ENCODE results near the gene ZNF215. TPM values are rescaled to one million over a fixed set of nuclear protein-coding genes. Genes with fewer than 3 reads are reported as not detected.

Gene ZNF215
- total and polyA plus RNA-seq, 4 donors, result 0.07 to 0.42 (median 0.20) TPM

DNA sequence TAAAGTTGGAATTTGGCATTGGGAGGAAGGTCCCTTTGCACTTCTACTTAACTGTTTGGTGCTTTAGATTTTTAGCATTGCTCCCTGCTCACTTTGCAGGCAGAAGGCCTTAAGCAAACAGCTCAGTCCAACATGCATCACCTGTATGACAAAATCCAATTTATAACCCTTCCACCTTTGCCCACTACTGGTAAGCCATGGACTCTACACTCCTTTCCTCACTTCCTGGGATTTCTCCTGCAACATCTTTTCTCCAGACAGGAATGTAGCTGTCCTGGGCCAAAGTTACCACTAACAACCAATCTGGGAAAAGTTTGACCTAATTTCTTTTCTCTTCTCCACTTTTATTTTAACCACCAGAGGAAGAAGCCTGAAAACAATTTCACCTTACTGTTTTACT is 32.1 kb upstream of the ZNF215 start:
- Histone ChIP-seq H3K9me3 (ENCODE audit: control insufficient read depth in 4 of 4, low read length in 3 of 4) (no peaks in the 10 kb centered on the region), H3K27ac (ENCODE audit: low read depth in 1 of 2, low read length in 2 of 2) (no peak overlapping the region), H3K36me3 (ENCODE audit: control insufficient read depth in 4 of 4, insufficient read depth in 3 of 4, low read depth in 1 of 4, low read length in 3 of 4) (no peaks in the 10 kb centered on the region), H3K4me1 (ENCODE audit: control insufficient read depth in 4 of 4, insufficient read depth in 4 of 4, low read length in 3 of 4) (no peaks in the 10 kb centered on the region), H3K9ac (ENCODE audit: low read depth in 1 of 2, low read length in 2 of 2) (no peak overlapping the region), H3K4me3 (ENCODE audit: low read depth in 1 of 3, low read length in 3 of 3) (no peak overlapping the region), H3K27me3 (ENCODE audit: control insufficient read depth in 4 of 4, insufficient read depth in 4 of 4, low read length in 3 of 4) (peaks cover 0 to 2% (median 0%) of the 10 kb centered on the region in 4 donors)
- no peak for DNase-seq (ENCODE audit: low spot score)
- TF ChIP-seq, protein P1, sequence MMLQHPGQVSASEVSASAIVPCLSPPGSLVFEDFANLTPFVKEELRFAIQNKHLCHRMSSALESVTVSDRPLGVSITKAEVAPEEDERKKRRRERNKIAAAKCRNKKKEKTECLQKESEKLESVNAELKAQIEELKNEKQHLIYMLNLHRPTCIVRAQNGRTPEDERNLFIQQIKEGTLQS (IDR thresholded peaks at IDR 0.05), result no peak
- TF ChIP-seq NR2F2 (IDR thresholded peaks at IDR 0.05) (no peak), JUND (IDR thresholded peaks at IDR 0.05) (no peak), RXRA (IDR thresholded peaks at IDR 0.05) (no peak), EGR1 (IDR thresholded peaks at IDR 0.05; ENCODE audit: low read depth in 2 of 2) (no peak), FOXA1 (IDR thresholded peaks at IDR 0.05) (no peak), YY1 (IDR thresholded peaks at IDR 0.05) (no peak), RAD21 (IDR thresholded peaks at IDR 0.05) (no peak), SP1 (IDR thresholded peaks at IDR 0.05) (no peak), FOXA2 (IDR thresholded peaks at IDR 0.05) (no peak)
- TF ChIP-seq, protein P2, sequence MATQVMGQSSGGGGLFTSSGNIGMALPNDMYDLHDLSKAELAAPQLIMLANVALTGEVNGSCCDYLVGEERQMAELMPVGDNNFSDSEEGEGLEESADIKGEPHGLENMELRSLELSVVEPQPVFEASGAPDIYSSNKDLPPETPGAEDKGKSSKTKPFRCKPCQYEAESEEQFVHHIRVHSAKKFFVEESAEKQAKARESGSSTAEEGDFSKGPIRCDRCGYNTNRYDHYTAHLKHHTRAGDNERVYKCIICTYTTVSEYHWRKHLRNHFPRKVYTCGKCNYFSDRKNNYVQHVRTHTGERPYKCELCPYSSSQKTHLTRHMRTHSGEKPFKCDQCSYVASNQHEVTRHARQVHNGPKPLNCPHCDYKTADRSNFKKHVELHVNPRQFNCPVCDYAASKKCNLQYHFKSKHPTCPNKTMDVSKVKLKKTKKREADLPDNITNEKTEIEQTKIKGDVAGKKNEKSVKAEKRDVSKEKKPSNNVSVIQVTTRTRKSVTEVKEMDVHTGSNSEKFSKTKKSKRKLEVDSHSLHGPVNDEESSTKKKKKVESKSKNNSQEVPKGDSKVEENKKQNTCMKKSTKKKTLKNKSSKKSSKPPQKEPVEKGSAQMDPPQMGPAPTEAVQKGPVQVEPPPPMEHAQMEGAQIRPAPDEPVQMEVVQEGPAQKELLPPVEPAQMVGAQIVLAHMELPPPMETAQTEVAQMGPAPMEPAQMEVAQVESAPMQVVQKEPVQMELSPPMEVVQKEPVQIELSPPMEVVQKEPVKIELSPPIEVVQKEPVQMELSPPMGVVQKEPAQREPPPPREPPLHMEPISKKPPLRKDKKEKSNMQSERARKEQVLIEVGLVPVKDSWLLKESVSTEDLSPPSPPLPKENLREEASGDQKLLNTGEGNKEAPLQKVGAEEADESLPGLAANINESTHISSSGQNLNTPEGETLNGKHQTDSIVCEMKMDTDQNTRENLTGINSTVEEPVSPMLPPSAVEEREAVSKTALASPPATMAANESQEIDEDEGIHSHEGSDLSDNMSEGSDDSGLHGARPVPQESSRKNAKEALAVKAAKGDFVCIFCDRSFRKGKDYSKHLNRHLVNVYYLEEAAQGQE (IDR thresholded peaks at IDR 0.05), result no peak
- TF ChIP-seq, protein P3, sequence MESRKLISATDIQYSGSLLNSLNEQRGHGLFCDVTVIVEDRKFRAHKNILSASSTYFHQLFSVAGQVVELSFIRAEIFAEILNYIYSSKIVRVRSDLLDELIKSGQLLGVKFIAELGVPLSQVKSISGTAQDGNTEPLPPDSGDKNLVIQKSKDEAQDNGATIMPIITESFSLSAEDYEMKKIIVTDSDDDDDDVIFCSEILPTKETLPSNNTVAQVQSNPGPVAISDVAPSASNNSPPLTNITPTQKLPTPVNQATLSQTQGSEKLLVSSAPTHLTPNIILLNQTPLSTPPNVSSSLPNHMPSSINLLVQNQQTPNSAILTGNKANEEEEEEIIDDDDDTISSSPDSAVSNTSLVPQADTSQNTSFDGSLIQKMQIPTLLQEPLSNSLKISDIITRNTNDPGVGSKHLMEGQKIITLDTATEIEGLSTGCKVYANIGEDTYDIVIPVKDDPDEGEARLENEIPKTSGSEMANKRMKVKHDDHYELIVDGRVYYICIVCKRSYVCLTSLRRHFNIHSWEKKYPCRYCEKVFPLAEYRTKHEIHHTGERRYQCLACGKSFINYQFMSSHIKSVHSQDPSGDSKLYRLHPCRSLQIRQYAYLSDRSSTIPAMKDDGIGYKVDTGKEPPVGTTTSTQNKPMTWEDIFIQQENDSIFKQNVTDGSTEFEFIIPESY (IDR thresholded peaks at IDR 0.05), result no peak
- TF ChIP-seq, protein P4, sequence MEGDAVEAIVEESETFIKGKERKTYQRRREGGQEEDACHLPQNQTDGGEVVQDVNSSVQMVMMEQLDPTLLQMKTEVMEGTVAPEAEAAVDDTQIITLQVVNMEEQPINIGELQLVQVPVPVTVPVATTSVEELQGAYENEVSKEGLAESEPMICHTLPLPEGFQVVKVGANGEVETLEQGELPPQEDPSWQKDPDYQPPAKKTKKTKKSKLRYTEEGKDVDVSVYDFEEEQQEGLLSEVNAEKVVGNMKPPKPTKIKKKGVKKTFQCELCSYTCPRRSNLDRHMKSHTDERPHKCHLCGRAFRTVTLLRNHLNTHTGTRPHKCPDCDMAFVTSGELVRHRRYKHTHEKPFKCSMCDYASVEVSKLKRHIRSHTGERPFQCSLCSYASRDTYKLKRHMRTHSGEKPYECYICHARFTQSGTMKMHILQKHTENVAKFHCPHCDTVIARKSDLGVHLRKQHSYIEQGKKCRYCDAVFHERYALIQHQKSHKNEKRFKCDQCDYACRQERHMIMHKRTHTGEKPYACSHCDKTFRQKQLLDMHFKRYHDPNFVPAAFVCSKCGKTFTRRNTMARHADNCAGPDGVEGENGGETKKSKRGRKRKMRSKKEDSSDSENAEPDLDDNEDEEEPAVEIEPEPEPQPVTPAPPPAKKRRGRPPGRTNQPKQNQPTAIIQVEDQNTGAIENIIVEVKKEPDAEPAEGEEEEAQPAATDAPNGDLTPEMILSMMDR (IDR thresholded peaks at IDR 0.05; ENCODE audit: low read depth, low read length, missing input control), result no peak

DNA sequence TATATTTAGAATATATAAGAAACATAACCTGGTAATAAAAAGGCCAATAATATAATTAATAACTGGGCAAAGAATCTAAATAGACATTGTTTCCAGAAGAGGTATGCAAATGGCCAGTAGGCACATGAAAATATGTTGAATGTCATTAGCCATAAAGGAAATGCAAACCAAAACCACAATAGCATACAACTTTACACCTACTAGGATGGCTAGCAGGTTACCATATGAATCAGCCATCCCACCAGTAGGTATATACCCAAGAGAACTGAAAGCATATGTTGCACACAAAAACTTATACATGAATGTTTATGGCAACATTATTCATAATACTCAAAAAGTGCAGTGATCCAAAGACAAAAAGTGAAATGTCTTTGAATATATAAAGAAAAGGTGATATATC is 31.2 kb upstream of the ZNF215 start:
- no peaks in the 10 kb centered on the region for H3K9me3 ChIP-seq (ENCODE audit: control insufficient read depth in 4 of 4, low read length in 3 of 4)
- TF ChIP-seq FOXA2 (IDR thresholded peaks at IDR 0.05) (no peak), NR2F2 (IDR thresholded peaks at IDR 0.05) (no peak)

More for the DNA sequence above, 31.2 kb upstream of the ZNF215 start:
- Histone ChIP-seq H3K4me3 (ENCODE audit: low read depth in 1 of 3, low read length in 3 of 3) (no peak overlapping the region), H3K36me3 (ENCODE audit: control insufficient read depth in 4 of 4, insufficient read depth in 3 of 4, low read depth in 1 of 4, low read length in 3 of 4) (no peaks in the 10 kb centered on the region), H3K27ac (ENCODE audit: low read depth in 1 of 2, low read length in 2 of 2) (no peak overlapping the region), H3K4me1 (ENCODE audit: control insufficient read depth in 4 of 4, insufficient read depth in 4 of 4, low read length in 3 of 4) (no peaks in the 10 kb centered on the region), H3K9ac (ENCODE audit: low read depth in 1 of 2, low read length in 2 of 2) (no peak overlapping the region), H3K27me3 (ENCODE audit: control insufficient read depth in 4 of 4, insufficient read depth in 4 of 4, low read length in 3 of 4) (peaks cover 0 to 2% (median 0%) of the 10 kb centered on the region in 4 donors)
- DNase-seq (ENCODE audit: low spot score), result no peak

All from liver (tissue), 9 donors.